Spinal cord (tissue), 10 donors: ENCODE data around the gene CHD2. TPM values are rescaled to one million over a fixed set of nuclear protein-coding genes. Genes with fewer than 3 reads are reported as not detected.
A peak's percentile ranks its signal among the peaks of the same experiment; 100 is the strongest.

Experiments used
- DNase-seq, 6 donors: peaks; one replicate each; pipeline versions ENCODE4 v3.0.0 to v3.0.0-alpha.2; 2013 to 2015; ENCODE audit warnings: low spot score in 6 of 6, low read depth in 4 of 6
- H3K27ac ChIP-seq: one replicate; pipeline ENCODE4 v1.5.1; 2013; ENCODE audit warnings: low read depth, low read length, control low read depth
- H3K27me3 ChIP-seq: one replicate; pipeline ENCODE4 v1.6.1; 2013; ENCODE audit warnings: low read length; ENCODE audit not compliant: control insufficient read depth, insufficient read depth
- H3K36me3 ChIP-seq: one replicate; pipeline ENCODE4 v1.6.1; 2013; ENCODE audit warnings: low read length; ENCODE audit not compliant: control insufficient read depth, insufficient read depth
- H3K4me1 ChIP-seq: one replicate; pipeline ENCODE4 v1.6.1; 2013; ENCODE audit warnings: low read length; ENCODE audit not compliant: control insufficient read depth, insufficient read depth
- H3K4me3 ChIP-seq: one replicate; pipeline ENCODE4 v1.5.1; 2013; ENCODE audit warnings: low read depth, low read length, control low read depth
- H3K9me3 ChIP-seq: one replicate; pipeline ENCODE4 v1.6.1; 2013; ENCODE audit warnings: low read length; ENCODE audit not compliant: control insufficient read depth, insufficient read depth
- WGBS: methylation state at CpG from one replicate; pipeline ENCODE4 v1.1.5; 2013; ENCODE audit warnings: missing lambda C conversion rate; ENCODE audit not compliant: insufficient coverage; 5-methylcytosine and 5-hydroxymethylcytosine counted together
- polyA plus RNA-seq, 2 donors: library from polyadenylated mRNA; unstranded; fragments of 120-200 nt; gene quantifications; one replicate each; pipeline ENCODE4 v1.2.1, GENCODE V29; 2013; ENCODE audit not compliant: insufficient read length in 2 of 2
- total RNA-seq, 2 donors: library from RNA; depleted of rRNA in 1 of 2; stranded (reverse); fragments of 120-200 nt in 1 of 2; fragments of >200 nt in 1 of 2; gene quantifications; one replicate each; pipeline versions ENCODE4 v1.2.3 to v1.2.4, GENCODE V29; 2013 to 2014
- donor health status: healthy.

The CHD2 gene
- total and polyA plus RNA-seq, 4 donors: 102 to 174 (median 105) TPM

DNA sequence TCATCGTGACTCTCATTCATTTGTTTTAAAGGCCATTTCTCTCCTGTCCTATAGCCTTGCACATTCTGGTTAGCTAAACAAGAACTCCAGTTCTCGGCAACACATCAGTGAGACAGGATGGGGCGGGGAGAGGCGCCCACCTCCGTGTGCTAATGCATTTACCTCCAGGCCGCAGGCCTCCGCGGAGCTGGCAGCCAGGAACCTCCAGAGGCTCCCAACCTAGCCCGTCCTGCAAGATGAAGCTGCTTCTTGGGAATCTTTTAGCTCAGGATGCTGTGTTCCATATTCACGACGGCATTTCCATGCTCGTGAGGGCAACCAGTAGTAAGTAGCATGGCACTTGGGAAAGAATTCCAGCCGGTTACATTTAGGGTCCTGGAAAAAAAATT, 141.0 kb downstream of the CHD2 start:
- H3K4me3 ChIP-seq: no peak overlapping the region
- peaks cover 84% of the 10 kb centered on the region for H3K4me1 ChIP-seq
- WGBS: 58% methylated on average over 9 of the region's 13 CpGs
- H3K27ac ChIP-seq: peak overlapping the region; percentile 54
- H3K9me3 ChIP-seq: no peaks in the 10 kb centered on the region
- no peak for DNase-seq
- no peaks in the 10 kb centered on the region for H3K27me3 ChIP-seq
- peaks cover 46% of the 10 kb centered on the region for H3K36me3 ChIP-seq

DNA sequence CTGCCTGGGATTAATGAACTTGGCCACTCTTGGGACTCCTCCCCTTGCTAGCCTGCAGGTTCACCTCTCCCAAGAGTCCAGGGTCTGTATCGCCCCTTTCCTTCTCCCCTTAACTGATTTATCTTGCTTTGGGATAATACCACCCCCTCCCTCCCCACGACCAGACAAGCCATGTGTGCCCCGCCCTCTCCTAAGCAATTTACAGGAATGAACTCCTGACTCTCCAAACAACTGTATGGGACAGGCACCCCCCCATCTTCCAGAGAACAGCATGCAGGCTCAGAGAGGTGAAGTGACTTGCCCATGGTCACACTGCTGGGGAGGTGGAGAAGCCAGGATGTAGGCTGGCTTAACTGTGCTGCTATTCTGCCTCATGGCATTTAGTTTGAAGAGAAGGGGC, 142.1 kb downstream of the CHD2 start:
- peaks cover 50% of the 10 kb centered on the region for H3K36me3 ChIP-seq

DNA sequence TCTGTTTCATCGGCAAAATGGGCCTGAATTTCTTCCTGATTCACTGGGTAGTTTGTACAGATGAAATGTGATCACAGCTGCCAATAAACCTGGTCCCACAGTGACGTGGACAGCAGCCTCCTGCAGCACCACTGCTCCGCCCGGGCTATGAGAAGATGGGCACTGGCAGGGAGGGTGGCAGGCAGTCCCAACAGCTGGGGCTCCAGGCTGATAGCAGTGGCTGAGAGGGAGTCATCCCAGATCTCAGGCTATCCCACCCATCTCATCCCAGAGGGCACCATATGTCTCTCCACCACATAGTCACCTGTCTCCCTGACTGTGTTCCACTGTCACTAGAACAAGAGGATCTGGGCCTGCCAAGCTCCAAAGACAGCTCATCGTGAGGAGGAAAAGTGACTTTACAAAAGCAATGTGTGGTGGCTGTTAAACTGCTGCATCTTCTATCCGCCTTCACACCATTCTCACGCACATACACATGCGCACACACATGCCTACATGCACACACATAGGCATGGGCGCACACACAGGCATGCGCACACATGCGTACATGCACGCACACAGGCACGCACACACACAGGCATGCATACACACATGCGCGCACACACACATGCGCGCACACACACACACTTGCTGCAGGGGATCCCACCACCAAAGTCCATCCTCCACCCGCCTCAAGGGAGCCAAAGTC, 142.7 kb downstream of the CHD2 start:
- no peak overlapping the region for H3K27ac ChIP-seq
- peaks cover 2% of the 10 kb centered on the region for H3K9me3 ChIP-seq
- H3K36me3 ChIP-seq: peaks cover 56% of the 10 kb centered on the region
- DNase-seq: no peak
- WGBS: 81% methylated on average over 9 of the region's 18 CpGs
- no peaks in the 10 kb centered on the region for H3K27me3 ChIP-seq
- peaks cover 81% of the 10 kb centered on the region for H3K4me1 ChIP-seq
- H3K4me3 ChIP-seq: no peak overlapping the region

More for the DNA sequence above, 142.1 kb downstream of the CHD2 start:
- Histone ChIP-seq H3K27ac (no peak overlapping the region), H3K9me3 (peaks cover 2% of the 10 kb centered on the region), H3K4me1 (peaks cover 81% of the 10 kb centered on the region), H3K4me3 (no peak overlapping the region), H3K27me3 (no peaks in the 10 kb centered on the region)
- DNase-seq: no peak
- 53% methylated on average over 2 of the region's 3 CpGs for WGBS

DNA sequence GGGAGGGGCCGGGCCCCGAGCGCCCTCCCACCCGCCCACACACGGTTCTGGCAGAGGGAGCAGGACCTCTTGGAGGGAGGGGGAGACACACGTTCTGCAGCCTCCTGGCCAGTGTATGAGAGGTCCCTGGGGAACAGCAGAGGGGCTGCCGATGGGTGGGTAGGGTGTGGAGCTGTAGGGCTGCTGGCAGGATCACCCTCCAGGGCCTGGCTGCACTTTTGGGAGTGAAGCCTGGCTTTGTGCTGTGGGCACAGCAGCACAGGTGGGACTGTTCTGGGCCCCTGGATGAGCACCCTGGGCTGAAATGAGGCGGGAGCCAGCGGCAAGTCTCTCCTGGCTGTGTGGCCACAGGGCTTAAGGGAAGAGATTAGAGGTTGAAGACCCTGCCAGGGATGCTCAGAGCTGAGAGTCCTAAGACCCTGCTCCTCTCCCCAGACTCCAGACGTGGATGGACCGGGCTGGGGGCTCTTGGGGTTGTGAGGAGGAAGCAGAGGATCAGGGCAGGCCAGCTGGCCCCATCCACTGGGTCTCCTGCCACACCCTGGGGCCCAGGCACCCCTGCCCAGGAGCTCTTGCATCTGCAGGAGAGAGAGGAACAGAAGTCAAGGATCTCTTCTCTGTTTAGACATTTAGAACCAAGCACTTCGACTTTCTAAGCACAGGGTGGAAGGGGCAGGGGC, 143.6 kb downstream of the CHD2 start:
- peak overlapping the region; percentile 43 for H3K27ac ChIP-seq
- no peaks in the 10 kb centered on the region for H3K27me3 ChIP-seq
- H3K4me3 ChIP-seq: no peak overlapping the region
- 62% methylated on average over 4 of the region's 12 CpGs for WGBS
- no peak for DNase-seq
- H3K9me3 ChIP-seq: peaks cover 2% of the 10 kb centered on the region
- H3K4me1 ChIP-seq: peaks cover 80% of the 10 kb centered on the region
- H3K36me3 ChIP-seq: peaks cover 66% of the 10 kb centered on the region

DNA sequence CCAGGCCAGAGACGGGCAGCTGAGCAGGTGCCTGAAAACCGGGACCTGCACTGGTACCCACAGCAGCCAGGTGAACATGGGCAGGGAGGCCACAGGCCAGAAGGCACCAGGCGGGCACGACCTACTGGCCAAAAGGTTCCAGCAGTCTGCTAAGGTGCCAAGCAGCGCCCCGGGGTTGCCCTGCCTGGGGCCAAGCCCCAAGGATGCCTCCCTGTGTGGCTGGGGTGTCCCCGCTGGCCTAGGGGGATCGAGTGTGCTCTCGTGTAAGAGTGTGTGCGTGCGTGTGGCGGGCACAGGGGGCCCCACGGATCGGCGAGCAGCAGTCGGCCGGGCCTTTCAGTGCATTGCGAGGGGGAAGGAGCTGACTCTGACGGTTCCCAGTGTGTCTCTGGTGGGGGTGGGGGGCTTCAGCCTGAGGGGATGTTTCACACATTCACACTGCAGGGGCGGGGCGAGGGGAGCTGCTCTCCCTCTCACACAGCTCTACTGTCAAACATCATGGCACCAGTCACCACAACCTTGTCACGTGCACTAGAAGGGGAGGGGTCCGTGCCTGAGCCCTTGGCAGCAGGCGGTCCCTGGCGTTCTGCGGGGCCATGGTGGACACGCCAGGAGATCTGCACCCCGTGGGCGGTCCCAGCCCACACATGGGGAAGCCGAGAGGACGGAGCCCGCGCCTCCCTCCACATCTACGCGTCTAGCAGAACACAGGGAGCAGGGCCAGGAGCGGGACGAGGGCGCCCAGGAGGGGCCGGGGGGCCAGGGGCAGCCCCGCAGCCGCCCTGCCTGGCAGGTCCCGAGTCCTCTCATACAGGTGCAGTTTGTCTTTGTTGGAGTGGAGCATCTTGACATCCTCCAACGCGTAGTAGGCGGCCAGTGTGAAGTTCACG, 144.4 kb downstream of the CHD2 start:
- Histone ChIP-seq H3K27me3 (no peaks in the 10 kb centered on the region), H3K4me3 (no peak overlapping the region), H3K9me3 (peaks cover 2% of the 10 kb centered on the region), H3K4me1 (peaks cover 88% of the 10 kb centered on the region), H3K36me3 (peaks cover 74% of the 10 kb centered on the region), H3K27ac (peak overlapping the region; percentile 43)
- DNase-seq: no peak
- 75% methylated on average over 36 of the region's 46 CpGs for WGBS

DNA sequence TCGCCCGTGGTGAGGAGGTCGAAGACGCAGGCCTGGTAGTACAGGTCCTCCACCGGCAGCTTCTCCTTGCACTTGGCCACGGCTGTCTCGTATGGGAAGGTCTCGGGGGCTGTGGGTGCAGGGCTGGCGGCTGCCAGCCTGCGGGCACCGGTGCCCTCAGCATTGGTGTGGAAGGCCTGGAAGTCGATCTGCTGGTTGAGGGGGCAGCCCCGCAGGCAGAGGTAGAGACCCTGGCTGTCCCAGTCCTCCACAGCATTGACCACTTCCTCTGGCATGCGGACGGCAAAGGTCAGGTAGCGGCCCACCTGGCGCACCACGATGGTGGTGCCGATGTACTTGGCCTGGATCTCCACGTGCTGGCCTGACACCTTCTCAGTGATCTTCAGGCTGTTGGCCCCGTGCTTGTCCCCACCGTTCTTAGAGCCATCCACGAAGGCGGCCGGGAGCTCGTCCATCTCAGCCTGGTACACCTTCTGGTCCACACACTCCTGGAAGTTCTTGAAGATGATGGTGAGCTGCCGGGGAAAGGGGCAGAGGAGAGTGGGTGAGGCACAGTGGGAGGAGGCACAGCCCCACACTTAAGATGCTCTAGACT, 145.2 kb downstream of the CHD2 start:
- peaks cover 2% of the 10 kb centered on the region for H3K9me3 ChIP-seq
- 86% methylated on average over 27 of the region's 27 CpGs for WGBS
- no peak for DNase-seq
- H3K27me3 ChIP-seq: no peaks in the 10 kb centered on the region
- no peak overlapping the region for H3K27ac ChIP-seq
- peaks cover 91% of the 10 kb centered on the region for H3K4me1 ChIP-seq
- H3K36me3 ChIP-seq: peaks cover 77% of the 10 kb centered on the region
- H3K4me3 ChIP-seq: no peak overlapping the region

DNA sequence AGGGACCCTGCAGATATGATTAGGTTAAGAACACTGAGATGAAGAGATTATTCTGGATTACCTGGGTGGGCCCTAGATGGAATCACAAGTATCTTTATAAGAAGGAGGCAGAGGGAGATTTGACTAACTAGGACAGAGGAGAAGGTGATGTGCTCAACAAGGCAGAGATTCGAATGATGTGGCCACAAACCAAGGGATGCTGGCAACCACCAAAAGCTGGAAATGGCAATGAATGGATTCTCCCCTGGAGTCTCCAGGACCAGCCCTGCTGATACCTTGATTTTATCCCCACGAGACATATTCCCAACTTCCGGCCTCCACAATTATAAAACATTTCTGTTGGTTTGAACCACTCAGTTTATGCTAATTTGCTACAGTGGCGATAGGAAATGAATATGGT, 146.0 kb downstream of the CHD2 start:
- no peak overlapping the region for H3K27ac ChIP-seq

DNA sequence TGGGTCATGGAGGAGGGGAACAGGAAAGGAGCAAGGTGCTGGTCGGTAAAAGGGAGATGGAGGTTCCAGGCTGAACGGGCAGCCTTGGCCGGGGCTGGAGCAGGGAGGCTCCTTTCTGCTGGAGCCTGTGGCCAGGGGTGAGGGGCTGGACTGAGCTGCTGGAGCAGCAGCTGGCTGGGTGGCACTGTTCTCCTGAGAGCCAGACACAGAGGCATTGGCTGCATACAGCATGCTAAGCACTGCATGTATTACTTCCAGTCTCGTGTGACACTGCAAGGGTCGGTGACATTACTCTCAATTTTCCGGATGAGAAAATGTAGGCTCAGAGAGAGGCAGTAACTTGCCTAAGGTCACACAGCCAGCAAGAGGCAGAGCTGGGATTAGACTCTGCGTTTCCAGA, 146.6 kb downstream of the CHD2 start:
- 66% methylated on average over 6 of the region's 7 CpGs for WGBS
- Histone ChIP-seq H3K4me1 (peaks cover 91% of the 10 kb centered on the region), H3K9me3 (peaks cover 2% of the 10 kb centered on the region), H3K27ac (no peak overlapping the region), H3K27me3 (no peaks in the 10 kb centered on the region), H3K4me3 (no peak overlapping the region), H3K36me3 (peaks cover 89% of the 10 kb centered on the region)
- no peak for DNase-seq

More for the DNA sequence above, 146.0 kb downstream of the CHD2 start:
- DNase-seq: no peak
- WGBS: 67% methylated on average over 1 of the region's 4 CpGs
- Histone ChIP-seq H3K4me1 (peaks cover 91% of the 10 kb centered on the region), H3K9me3 (peaks cover 2% of the 10 kb centered on the region), H3K27me3 (no peaks in the 10 kb centered on the region), H3K4me3 (no peak overlapping the region), H3K36me3 (peaks cover 86% of the 10 kb centered on the region)

DNA sequence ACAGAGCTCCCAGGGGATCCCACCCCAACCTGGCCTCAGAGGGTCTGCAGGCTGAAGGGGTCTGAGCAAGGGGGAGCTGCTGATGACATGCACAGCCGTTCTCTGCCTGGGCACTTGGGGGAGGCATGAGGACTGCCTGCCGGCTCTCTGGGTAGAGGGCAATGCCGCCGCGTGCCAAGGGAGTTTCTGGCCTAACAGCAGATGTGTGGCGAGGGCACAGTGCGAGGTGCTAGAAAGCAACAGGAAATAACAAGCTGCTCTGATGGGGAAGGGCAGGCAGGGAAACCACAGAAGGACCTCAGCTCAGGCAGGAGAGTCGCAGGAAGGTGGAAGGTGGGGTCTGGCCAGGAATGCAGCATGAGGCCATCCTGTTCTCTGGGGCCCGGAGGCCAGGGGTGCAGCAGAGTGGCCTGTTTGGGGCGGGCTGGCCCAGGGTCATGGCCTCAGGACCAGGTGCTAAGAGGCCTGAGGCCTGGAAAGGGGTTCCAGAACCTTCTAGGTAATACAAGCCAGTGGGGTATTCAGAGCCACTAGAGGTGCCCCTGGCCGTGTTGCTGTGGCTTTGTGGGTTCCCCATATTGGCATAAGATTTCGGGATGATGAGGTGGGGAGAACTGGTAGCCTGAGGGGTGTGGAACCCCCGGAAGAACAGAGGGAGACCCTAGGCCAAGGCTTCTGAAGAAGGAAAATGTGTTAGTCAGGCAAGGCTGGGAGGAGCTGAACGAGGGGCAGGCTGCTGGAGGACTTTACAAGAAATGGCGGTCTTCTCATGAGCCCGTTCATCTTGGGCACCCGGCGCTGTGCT, 147.7 kb downstream of the CHD2 start:
- Histone ChIP-seq H3K9me3 (peaks cover 2% of the 10 kb centered on the region), H3K27ac (peak overlapping the region; percentile 40), H3K36me3 (peaks cover 92% of the 10 kb centered on the region), H3K4me1 (peaks cover 90% of the 10 kb centered on the region), H3K27me3 (no peaks in the 10 kb centered on the region), H3K4me3 (no peak overlapping the region)
- WGBS: 82% methylated on average over 18 of the region's 18 CpGs
- DNase-seq: no peak
